Cerebellar nuclear complex (tissue), 1 donor: ENCODE results near the gene AGPS.

Experiments
- DNase-seq, 2 experiments: peaks; one replicate each; lab custom pipeline; 2025; lab: John Stamatoyannopoulos, UW

Gene AGPS

GRCh38 chr2:177528351-177528933 lies 135.9 kb downstream of the AGPS start:
- DNase-seq: no peak

GRCh38 chr2:177529166-177529565 lies 136.6 kb downstream of the AGPS start:
- no peak for DNase-seq

- no peak for DNase-seq
These were observed 138.0 kb downstream of the AGPS start for GRCh38 chr2:177530561-177530960.

GRCh38 chr2:177531706-177532105 lies 139.1 kb downstream of the AGPS start:
- no peak for DNase-seq

- DNase-seq: no peak
These were observed 140.0 kb downstream of the AGPS start for GRCh38 chr2:177532567-177532966.

- DNase-seq: no peak
These were observed 140.7 kb downstream of the AGPS start for GRCh38 chr2:177533253-177533652.

- DNase-seq: no peak
These were observed 142.4 kb downstream of the AGPS start for GRCh38 chr2:177535000-177535399.

GRCh38 chr2:177535958-177536504 lies 143.5 kb downstream of the AGPS start:
- no peak for DNase-seq

- no peak for DNase-seq
These were observed 144.6 kb downstream of the AGPS start for GRCh38 chr2:177537213-177537612.

- DNase-seq: no peak
These were observed 145.1 kb downstream of the AGPS start for GRCh38 chr2:177537636-177538035.

- no peak for DNase-seq
These were observed 145.8 kb downstream of the AGPS start for GRCh38 chr2:177538323-177538722.

GRCh38 chr2:177540283-177540682 lies 147.7 kb downstream of the AGPS start:
- DNase-seq: no peak

- no peak for DNase-seq
These were observed 148.9 kb downstream of the AGPS start for GRCh38 chr2:177541258-177541991.

GRCh38 chr2:177542396-177542795 lies 149.8 kb downstream of the AGPS start:
- DNase-seq: no peak

- no peak for DNase-seq
These were observed 150.6 kb downstream of the AGPS start for GRCh38 chr2:177543007-177543760.

- DNase-seq: no peak
These were observed 152.6 kb downstream of the AGPS start for GRCh38 chr2:177545143-177545542.

GRCh38 chr2:177545981-177546585 lies 153.5 kb downstream of the AGPS start:
- DNase-seq: no peak

GRCh38 chr2:177547122-177547521 lies 154.5 kb downstream of the AGPS start:
- no peak for DNase-seq

- DNase-seq: no peak
These were observed 155.2 kb downstream of the AGPS start for GRCh38 chr2:177547772-177548171.

GRCh38 chr2:177548636-177549035 lies 156.1 kb downstream of the AGPS start:
- DNase-seq: no peak

GRCh38 chr2:177549171-177549570 lies 156.6 kb downstream of the AGPS start:
- no peak for DNase-seq
